ENCODE measurements around the gene SYCE3. TPM values are rescaled to one million over a fixed set of nuclear protein-coding genes. Genes with fewer than 3 reads are reported as not detected.
A peak's percentile ranks its signal among the peaks of the same experiment; 100 is the strongest.

The SYCE3 gene
- total RNA-seq, 1 donor from 2014 or later, result not detected

DNA sequence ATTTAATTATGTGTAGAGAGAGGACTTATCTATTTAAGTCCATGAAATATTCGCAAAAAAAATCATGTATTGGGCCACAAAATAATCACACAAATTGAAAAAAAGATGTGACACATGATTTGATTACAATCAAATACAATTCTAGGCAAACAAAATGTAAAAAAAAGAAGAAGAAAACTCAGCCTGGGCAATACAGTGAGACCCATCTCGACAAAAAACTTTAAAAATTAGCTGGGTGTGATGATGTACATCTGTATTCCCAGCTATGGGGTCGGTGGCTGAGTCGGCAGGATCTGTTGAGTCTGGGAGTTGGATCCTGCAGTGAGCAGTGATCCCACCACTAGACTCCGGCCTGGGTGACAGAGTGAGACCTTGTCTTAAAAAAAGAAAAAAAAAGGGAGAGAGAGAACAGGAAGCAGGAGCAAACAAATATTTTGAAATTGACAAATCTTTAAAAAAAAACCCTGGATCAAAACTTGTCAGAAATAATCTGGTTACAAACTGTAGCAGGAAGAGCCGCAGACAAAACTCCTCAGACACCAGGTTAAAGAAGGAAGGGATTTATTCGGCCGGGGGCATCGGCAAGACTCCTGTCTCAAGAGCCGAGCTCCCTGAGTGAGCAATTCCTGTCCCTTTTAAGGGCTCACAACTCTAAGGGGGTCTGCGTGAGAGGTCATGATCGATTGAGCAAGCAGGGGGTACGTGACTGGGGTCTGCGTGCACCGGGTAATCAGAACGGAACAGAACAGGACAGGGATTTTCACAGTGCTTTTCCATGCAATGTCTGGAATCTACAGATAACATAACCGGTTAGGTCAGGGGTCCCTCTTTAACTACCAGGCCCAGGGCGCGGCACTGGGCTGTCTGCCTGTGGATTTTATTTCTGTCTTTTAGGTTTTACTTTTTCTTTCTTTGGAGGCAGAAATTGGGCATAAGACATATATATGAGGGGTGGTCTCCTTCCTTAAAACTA lies 29.6 kb downstream of the SYCE3 start:
- DNase-seq (ENCODE audit: low read depth in 2 of 2), result no peak

DNA sequence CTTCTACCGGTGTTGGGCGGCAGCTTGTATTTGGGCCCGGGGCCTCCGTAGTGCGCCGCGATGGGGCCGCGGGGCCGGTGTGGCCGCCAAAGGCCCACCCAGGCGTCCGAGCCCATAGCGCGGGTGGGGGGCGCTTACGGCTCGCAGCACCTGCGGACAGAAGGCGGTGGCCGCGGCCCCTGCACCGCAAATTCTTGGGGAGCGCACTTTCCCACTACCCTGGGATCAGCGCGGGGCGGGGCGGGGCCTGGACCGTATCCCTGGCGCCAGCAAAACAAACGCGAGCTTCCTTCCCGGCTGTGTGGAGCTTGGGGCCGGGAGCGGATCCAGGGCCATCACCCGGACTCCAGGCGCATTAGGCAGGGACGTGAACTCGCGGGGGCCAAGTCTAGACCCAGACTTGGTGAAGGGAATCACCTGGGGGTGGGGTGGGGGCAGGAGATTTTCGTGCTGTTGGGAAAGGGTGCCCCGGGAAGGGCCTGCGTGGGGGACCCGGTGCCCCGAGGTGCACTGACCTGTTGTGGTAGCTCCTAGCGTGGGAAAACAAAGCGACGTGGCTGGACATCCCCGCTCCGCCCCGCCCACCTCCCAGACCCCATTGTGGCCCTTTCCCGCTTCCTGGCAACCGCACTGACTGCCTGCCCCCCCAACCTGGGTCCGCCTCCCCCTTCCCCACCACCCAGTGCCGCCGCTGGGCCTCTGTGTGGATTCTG lies 30.6 kb downstream of the SYCE3 start:
- DNase-seq (ENCODE audit: low read depth in 2 of 2), result peak; percentile 64 to 76

DNA sequence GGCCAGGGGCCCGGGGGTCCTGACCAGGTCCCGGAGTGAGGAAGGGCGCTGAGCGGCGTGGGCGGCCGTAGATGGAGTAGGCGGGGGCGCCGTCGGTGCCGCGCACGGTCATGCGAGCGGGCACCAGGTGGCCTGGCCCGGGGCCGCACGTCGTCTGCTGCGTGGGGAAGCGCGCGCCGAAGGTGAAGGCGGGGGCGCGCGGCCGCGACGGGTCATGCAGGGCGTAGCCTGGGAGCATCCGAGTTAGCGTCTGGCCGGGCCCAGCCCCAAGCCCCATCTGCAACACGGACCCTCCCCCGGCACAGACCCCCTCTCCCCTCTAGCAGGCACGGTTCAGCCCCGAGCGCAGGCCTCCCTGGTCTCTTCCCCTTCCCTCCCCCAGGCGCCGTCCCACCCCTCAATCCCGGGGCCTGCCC lies 31.2 kb downstream of the SYCE3 start:
- DNase-seq (ENCODE audit: low read depth in 2 of 2), result no peak

DNA sequence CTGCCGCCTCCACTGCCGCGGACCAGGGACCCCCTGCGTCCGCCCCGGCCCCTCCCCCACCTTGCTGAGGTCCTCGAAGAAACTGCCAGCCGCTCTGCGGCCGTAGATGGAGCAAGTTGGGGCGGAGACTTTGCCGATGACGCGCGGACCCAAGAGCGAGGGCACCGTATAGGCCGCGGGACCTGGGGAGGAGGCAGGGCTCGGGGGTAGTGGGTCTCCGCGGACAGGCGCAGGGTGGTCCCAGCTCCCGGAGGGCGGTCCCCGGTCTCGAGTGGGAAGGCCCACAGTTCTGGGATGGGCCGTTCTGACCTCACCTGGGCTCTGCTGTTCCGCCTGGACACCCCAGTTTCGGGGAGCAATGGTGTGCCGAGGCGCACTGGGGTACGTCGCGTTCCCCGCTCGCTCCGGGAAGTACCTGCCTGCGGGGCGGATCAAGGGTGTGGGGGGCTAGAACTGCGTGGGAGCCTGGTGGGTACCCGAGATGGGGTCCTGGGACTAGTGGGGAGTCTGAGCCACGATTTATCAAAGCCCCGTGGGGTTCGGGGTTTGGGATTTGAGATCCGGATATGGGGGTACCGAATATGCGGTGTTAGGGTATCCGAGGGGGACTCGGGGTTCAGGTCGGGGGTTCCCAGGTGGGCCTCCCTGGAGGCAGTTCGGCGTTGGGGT lies 31.7 kb downstream of the SYCE3 start:
- peak in 1 of 2 donors; percentile 54 for DNase-seq (ENCODE audit: low read depth in 2 of 2)

DNA sequence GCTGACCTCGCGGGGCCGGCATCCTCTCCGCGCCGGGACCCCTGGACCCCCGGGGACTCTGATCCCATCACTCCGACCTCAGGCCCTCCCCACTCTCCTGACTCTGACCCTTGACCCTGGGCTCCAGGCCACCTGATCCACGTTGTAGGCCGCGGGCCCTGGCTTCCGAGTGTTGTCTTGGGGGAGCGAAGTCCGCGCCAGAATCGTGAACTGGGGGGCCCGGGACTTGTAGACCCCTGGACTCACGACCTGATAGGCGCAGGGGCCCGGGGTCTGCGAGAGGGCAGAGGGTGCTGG lies 32.2 kb downstream of the SYCE3 start:
- DNase-seq (ENCODE audit: low read depth in 2 of 2), result no peak

DNA sequence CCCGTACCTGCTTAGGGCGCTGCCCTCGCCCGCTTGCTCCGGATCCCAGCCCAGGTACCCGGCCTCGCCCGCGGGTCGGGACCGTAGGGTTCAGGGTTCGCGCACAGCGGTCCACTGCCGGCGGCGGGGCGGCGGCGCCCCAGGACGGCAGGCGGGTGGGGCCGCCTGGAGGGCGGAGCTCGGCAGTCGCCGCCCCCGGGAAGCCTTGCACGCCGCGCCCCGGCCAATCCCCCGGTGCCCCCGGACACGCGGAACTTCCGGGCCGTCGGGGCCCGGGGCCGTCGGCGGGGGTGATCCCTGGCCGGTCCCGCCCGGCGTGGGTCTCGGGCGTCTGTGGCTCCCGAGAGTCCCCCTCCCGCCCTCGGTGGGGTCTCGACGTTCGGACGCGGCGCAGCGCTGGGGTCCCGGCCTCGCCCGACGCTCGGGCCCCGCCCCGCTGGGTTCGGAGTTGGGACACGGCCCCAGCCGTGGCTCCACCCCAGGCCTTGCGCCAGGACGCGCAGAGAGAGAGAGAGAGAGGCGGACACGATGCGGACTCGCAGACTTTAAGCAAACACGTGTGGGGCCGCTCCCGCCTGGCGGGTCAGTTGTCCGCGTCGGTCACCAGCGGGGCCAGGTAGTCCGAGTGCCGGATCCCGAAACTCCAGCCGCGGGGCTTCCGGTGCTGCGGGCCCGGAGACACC lies 32.7 kb downstream of the SYCE3 start, which contains the start of gene TYMP:
TSS of gene TYMP (minus strand) at position 116 of the 683 bp plus-strand sequence. CDS start 303 bp downstream, outside the sequence.
- peak in 1 of 2 donors; percentile 44 for DNase-seq (ENCODE audit: low read depth in 2 of 2)

DNA sequence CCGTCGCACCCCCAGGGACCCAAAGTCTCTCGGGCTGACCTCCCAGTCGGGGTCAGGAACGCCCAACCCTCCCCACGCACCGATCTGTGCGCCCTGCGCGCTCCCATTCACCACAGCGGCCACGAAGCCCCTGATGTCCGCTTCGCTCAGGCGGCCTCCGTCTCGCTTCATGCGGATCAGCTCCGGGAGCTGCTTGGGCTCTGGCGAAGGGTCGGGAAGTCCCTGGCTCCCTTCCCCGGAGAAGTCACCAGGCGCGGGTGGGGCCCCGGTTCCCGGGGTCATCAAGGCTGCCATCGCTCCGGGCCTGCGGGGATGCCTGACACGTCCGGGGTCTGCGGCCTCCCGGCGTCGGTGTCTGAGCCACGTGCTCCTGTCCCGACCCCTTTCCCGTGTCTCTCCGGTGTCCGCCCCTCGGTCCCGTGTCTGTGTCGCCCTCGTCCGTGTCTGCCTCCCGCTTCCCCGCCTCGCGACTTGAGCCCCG lies 33.3 kb downstream of the SYCE3 start:
- no peak for DNase-seq (ENCODE audit: low read depth in 2 of 2)

DNA sequence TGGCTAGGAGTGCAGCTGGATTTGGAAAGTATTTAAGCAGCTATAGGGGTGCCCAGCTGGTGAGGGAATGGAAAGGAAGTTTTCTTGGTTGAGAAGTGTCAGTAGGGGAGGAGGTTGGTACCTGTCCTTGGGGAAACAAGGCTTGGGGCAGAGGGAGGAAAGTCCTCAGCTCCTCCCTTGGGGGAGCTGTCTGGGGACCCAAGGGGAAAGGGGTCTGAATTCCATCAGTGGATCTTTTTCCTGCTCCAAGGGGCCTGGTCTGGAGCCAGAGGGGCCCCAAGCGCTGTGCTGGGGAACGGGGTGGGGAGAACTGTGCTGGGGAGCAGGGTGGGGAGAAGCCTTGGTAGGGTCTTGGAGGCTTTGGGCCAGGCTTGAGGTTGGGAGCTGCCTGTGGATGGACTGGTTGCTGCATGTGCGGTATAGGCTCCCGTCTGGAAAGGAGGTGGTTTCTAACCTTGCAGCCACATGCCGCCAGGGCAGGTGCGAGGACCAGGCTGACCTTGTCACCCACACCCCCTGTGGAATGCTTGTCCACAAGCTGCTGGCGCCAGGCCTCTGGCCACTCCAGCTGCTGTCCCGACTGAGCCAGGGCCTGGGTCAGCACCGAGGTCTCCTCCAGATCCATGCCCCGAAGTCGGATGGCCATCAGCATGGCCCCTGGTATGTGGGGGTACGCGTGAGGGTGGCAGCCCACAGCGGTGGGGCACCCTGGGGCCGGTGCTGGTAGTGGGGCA lies 33.9 kb downstream of the SYCE3 start:
- DNase-seq (ENCODE audit: low read depth in 2 of 2), result no peak

DNA sequence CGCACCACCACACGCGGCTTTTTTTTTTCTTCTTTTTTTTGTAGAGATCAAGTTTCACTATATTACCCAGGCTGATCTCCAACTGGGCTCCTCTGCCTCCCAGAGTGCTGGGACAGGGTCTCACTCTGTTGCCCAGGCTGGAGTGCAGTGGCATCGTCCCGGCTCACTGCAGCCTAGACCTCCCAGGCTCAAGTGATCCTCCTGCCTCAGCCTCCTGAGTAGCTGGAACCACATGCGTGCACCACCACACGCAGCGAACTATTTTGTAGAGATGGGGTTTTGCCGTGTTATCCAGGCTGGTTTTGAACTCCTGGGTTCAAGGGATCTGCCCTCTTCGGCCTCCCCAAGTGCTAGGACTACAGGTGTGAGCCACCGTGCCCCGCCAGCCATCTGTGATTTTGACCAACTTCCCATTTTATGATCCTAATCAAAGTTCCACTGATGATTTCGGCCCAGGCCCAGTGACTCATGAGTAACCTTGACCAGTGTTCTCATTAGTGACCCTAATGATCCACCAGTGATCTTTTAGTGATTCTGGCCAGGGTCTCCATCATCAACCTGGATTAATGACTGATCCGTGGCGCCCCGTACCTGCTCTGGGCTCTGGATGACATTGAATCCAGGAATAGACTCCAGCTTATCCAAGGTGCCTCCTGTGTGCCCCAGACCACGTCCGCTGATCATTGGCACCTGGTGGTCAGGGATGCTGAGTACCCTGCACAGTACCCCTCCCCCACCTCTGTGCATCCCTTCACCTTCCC lies 34.6 kb downstream of the SYCE3 start:
- no peak for DNase-seq (ENCODE audit: low read depth in 2 of 2)

DNA sequence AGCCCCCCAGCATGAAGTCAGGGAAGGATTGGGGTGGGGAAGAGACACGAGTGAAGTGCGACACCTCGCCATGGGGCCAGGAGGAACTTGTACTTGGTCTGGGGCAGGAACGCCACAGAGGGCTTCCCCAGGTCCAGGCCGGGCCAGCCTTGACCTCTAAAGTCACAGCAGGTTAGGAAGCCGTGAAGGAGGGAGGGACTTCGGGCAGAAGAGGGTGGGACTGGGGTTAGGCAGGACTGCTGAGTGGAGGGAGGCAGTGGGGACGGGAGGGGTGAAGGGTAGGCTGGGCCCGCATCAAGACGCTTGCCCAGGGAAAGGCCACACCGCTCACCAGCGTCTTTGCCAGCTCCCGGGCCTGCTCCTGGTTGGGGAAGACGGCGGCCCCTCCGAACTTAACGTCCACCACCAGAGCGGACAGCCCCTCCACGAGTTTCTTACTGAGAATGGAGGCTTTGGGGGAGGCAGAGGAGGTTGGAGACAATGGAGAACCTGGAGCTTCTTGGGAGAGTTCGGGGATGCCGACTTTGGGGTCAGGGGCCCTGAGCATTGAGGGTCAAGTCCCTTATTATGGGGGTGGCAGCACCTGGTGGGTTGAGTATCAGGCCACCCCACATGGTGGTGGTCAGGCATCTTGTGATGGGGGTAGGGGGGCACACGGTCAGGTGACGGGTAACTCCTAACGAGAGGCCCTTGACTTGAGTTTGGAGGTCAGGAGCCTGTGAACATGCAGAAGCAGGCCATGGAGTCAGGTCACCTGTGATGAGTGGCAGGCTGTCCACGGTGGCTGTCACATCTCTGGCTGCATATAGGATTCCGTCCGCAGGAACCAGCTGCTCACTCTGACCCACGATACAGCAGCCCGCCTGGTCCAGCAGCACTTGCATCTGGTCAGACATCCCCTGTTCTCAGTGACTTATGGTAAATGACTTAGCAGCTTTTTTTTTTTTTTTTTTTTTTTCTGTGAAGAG lies 35.6 kb downstream of the SYCE3 start:
- no peak for DNase-seq (ENCODE audit: low read depth in 2 of 2)

DNA sequence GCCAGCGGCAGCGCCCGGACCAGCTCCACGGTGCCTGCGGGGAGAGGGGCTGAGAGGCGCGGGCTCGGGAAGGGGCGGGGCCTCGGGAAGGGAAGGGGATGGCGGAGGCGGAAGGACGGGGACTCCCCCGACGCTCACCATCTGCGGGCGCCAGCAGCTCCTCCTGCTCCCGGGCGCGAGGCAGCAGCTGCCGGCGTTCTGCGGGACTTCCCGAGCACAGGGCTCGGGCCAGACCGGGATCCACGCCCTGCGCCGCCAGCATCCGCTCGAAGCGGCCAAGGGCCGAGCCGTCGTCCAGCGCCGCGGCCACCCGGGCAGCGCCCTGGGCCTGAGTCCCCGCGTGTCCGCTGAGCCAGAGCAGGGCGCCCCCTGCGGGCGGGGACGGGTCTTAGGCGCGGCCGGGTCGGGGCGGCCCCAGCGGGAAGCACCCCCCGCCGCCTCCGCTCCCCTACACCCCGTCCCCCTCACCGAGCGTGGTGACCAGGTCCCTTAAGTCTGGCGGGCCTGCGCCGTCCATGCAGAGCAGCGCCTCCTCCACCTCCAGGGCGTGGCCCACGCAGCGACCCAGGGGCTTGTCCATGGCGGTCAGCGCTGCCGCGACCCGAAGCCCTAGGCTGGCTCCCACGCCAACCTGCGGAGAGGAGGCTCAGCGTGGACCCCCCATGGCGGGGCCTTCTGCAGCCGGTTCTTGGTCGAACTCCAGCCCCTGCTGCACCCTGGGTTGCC lies 36.4 kb downstream of the SYCE3 start:
- DNase-seq (ENCODE audit: low read depth in 2 of 2), result peak; percentile 38 to 81

DNA sequence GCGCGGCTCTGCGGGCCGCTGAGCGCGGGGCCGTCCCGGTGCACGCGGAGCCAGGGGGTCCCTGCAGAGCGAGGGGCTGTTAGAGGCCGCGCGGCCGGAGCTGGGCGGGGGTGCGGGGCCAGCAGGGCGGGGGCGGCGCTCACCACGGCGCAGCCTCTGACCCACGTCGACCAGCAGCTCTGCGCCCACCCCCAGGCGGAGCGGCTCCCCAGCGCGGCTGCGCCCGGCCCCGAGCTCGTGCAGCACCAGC lies 36.9 kb downstream of the SYCE3 start:
- no peak for DNase-seq (ENCODE audit: low read depth in 2 of 2)

DNA sequence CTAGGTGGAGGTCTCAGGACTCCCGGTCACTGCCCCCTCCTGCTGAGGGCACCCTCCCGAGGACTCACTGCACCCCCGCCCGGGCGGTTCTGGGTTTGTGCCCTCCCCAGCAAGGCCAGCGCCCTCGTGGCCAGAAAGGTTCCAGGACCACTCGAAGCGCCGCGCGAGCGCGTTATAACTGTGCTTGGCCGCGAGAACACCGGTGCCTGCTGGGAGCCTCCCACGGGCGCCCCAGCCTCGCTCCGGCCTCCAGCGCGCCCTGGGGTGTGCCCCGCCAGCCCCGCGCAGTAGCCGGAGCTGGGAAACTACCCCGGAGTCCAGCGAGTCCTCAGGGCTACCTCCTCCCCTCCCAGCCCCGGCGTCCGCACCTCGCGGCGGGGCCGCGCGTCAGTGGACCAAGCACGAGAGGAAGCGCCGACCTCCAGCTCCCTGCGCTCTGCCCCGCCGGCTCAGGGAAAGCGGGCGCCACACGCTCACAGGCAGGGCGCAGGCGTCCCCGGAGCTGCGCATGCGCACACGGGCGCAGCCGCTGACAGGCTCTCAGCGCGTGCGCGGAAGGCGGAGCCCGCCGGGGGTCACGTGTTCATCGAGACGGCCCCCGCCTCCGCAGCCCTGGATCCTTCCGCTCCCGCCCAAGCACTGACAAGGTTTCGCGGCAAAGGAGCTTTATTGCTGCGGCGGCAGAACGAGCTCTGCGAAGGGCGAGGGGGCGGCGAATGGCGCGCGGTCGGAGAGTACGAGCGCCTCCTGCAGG lies 37.4 kb downstream of the SYCE3 start, which contains the start of gene SCO2:
TSS of gene SCO2 (minus strand) at position 495 of the 754 bp plus-strand sequence. CDS start 1,187 bp downstream, outside the sequence.
- peak; percentile 93 to 98 for DNase-seq (ENCODE audit: low read depth in 2 of 2)

DNA sequence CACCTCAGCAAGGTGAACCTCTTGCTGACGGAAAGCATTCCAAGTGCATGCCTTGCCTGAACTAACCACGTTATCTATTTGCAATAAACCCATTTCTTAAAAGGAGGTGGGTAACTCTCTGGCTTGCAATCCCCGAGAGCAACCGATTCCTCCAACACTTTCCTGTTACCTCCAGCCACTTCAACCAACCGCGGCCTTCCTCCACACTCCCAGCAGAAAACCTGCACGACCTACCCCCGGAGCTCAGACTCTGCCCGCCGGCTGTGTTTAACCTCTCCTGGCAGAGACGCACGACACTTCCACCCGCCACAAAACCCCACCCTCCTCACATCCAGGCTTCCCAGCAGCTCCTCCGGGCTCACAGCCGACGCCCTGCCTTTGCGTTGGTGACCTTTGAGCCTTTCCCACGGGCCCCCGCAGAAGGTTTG lies 38.0 kb downstream of the SYCE3 start:
- peak in 1 of 2 donors; percentile 22 for DNase-seq (ENCODE audit: low read depth in 2 of 2)

DNA sequence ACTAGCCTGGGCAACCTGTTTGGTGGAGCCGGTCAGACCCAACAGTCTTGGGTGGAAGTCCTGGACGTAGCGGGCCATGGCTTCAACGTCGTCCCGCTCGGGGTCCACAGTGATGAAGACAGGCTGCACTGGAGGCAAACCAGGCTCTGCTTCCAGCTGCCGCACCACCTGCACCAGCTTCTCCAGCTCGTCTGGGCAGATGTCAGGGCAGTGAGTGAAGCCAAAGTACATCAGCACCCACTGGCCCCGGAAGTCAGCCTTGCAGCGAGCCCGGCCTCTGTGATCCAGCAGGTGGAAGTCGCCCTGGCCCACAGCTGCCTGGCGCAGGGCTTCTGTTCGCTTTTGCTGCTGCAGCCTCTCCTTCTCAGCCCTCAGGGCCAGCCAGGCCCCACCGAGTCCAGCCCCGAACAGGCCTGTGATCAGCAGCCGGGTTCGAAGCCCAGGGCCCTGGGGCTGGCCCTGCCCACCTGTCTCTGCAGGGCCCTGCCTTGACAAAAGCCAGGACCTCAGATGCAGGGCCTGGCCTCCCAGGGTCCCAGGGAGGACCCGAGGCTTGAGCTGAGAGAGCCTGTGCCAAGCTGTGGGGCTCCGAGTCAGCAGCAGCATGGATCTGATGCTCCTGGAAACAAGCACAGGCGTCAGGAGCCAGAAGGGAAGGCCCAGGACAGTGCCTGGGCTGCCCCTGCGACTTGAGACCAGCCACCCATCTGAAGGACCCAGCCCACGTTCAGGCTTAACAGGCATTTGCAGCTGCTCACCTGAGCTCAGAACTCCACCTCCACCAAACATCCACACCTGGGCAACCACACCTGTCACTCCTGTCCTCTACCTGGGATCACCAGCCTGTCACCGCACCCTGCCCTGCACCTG lies 38.7 kb downstream of the SYCE3 start:
- no peak for DNase-seq (ENCODE audit: low read depth in 2 of 2)

DNA sequence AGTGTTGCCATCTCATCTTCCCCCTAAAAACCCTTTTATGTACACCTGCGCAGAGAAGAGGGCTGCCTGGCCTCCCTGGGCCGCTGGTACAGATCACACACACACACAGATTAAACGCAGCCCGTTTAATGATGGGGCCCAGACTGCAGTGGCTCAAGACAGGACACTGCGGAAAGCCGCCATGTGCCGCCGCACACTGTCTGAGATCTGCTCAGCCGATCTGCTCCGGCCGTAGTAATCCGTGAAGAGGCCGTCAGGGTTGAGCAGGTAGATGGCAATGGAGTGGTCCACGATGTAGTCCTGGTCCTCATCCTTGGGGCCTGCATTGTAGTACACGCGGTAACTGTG lies 39.3 kb downstream of the SYCE3 start:
- no peak for DNase-seq (ENCODE audit: low read depth in 2 of 2)
